CD4-positive, alpha-beta T cell (primary cell): ENCODE results near the gene AQP9. TPM values are rescaled to one million over a fixed set of nuclear protein-coding genes. Genes with fewer than 3 reads are reported as not detected.

Experiments
- ATAC-seq: fragments of 200-7000 bp; cut with Tn5 transposase; one replicate; pipeline ENCODE4 v1.10.0; 2022; ENCODE audit warnings: mild to moderate bottlenecking; ENCODE audit not compliant: poor library complexity
- CTCF ChIA-PET: fragments of 350-600 bp; sonication (Branson Sonifier 250); formaldehyde crosslinking; loops from one replicate; lab custom pipeline; 2021; ENCODE audit warnings: antibody characterized with exemption, inconsistent platforms; lab: Charles Lee
- POLR2A ChIA-PET: fragments of 350-600 bp; sonication (Branson Sonifier 250); formaldehyde crosslinking; loops from one replicate; lab custom pipeline; 2021; ENCODE audit warnings: antibody characterized with exemption, inconsistent platforms; lab: Charles Lee
- DNase-seq, 14 experiments: peaks; one replicate each; pipeline ENCODE4 v3.0.0-alpha.2; 2013 to 2020; ENCODE audit warnings: mixed read lengths in 2 of 14
- H3K27ac ChIP-seq, 2 donors: one replicate each; pipeline versions ENCODE4 v1.5.1 to v1.7.0; 2013; ENCODE audit warnings: low read length in 2 of 2, low read depth in 1 of 2, mild to moderate bottlenecking in 1 of 2
- H3K27me3 ChIP-seq, 2 experiments: 1 replicate in 1 of 2; 2 replicates in 1 of 2; pipeline versions ENCODE4 v1.6.1 to v1.7.0; 2013; ENCODE audit warnings: low read length in 2 of 2, control low read depth in 1 of 2, mild to moderate bottlenecking in 1 of 2, moderate library complexity in 1 of 2; ENCODE audit not compliant: insufficient read depth in 2 of 2, control insufficient read depth in 1 of 2
- H3K36me3 ChIP-seq: one replicate; pipeline ENCODE4 v1.6.1; 2013; ENCODE audit warnings: low read length, control low read depth; ENCODE audit not compliant: insufficient read depth
- H3K4me1 ChIP-seq: one replicate; pipeline ENCODE4 v1.6.1; 2013; ENCODE audit warnings: low read length, control low read depth; ENCODE audit not compliant: insufficient read depth
- H3K4me3 ChIP-seq: one replicate; pipeline ENCODE4 v1.5.1; 2013; ENCODE audit warnings: mild to moderate bottlenecking, low read length, moderate library complexity
- H3K9me3 ChIP-seq, 2 experiments: 1 replicate in 1 of 2; 2 replicates in 1 of 2; pipeline versions ENCODE4 v1.6.1 to v1.7.0; 2013; ENCODE audit warnings: low read length in 2 of 2, mild to moderate bottlenecking in 2 of 2, control low read depth in 1 of 2, moderate library complexity in 1 of 2; ENCODE audit not compliant: control insufficient read depth in 1 of 2, insufficient read depth in 1 of 2
- H3K27ac Mint-ChIP-seq: one replicate; pipeline ENCODE4 v1.8.0; 2020; ENCODE audit warnings: mixed read lengths
- H3K27me3 Mint-ChIP-seq: one replicate; pipeline ENCODE4 v1.8.0; 2021; ENCODE audit warnings: mixed read lengths
- H3K36me3 Mint-ChIP-seq: one replicate; pipeline ENCODE4 v1.8.0; 2021; ENCODE audit warnings: low read depth, mixed read lengths
- H3K4me1 Mint-ChIP-seq: one replicate; pipeline ENCODE4 v1.8.0; 2021; ENCODE audit warnings: low read depth, mixed read lengths
- H3K4me3 Mint-ChIP-seq: one replicate; pipeline ENCODE4 v1.8.0; 2020; ENCODE audit warnings: mild to moderate bottlenecking, mixed read lengths
- H3K9me3 Mint-ChIP-seq: one replicate; pipeline ENCODE4 v1.8.0; 2020; ENCODE audit warnings: mixed read lengths
- intact Hi-C, 2 experiments: fragments of 100-400 bp; cut with DNase I in 1 of 2; cut with micrococcal nuclease in 1 of 2; formaldehyde crosslinking; loops; one replicate each; pipeline versions ENCODE4 v1.15.1 to v1.9.0; 2023 to 2025; cut with DNase I, micrococcal nuclease
- total RNA-seq, 174 experiments: library from RNA in 2 of 174; stranded (reverse) in 2 of 174; gene quantifications; one replicate each; pipeline ENCODE4 v1.2.3 and lab custom pipeline; 2021 to 2026
- TF ChIP-seq, protein P1 (sequence below): fragments of 200-600 bp; IDR thresholded peaks from one replicate; pipeline ENCODE4 v1.8.0; 2022; ENCODE audit warnings: antibody characterized with exemption, mild to moderate bottlenecking

Gene AQP9
- total RNA-seq, 2 experiments from 2014 or later, result 0.31 to 0.55 TPM

DNA sequence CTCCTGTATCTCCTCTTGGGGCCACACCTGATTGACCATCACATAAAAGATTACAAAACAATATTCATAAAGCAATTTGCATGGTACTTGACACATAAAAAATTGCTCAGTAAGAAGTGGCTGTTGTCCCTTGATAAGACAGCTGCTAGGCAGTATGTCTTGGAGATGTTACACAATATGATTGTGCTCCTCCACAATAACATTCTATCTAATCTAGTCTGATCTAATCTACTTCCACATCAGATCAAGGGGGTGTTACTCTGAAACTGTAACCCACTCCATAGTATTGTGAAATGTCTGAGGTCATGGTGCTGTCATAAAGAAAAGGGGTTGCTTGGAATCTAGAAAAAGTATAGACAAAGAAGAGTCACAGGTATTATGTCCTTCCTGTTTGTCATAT, 23.4 kb upstream of the AQP9 start:
- Histone ChIP-seq H3K4me1 (no peaks in the 10 kb centered on the region), H3K36me3 (no peaks in the 10 kb centered on the region), H3K27ac (no peak overlapping the region), H3K4me3 (no peak overlapping the region), H3K9me3 (no peaks in the 10 kb centered on the region), H3K27me3 (peaks cover 6 to 7% of the 10 kb centered on the region in 2 experiments)
- no peaks in the 10 kb centered on the region for H3K4me1 Mint-ChIP-seq
- H3K27ac Mint-ChIP-seq, result no peak overlapping the region
- no peaks in the 10 kb centered on the region for H3K36me3 Mint-ChIP-seq
- intact Hi-C loops, result no loop called here
- H3K9me3 Mint-ChIP-seq, result no peaks in the 10 kb centered on the region
- peaks cover 28% of the 10 kb centered on the region for H3K27me3 Mint-ChIP-seq
- no peak overlapping the region for H3K4me3 Mint-ChIP-seq
- ATAC-seq (no peak), DNase-seq (no peak)
- POLR2A ChIA-PET, result no interaction called here
- TF ChIP-seq, protein P1, sequence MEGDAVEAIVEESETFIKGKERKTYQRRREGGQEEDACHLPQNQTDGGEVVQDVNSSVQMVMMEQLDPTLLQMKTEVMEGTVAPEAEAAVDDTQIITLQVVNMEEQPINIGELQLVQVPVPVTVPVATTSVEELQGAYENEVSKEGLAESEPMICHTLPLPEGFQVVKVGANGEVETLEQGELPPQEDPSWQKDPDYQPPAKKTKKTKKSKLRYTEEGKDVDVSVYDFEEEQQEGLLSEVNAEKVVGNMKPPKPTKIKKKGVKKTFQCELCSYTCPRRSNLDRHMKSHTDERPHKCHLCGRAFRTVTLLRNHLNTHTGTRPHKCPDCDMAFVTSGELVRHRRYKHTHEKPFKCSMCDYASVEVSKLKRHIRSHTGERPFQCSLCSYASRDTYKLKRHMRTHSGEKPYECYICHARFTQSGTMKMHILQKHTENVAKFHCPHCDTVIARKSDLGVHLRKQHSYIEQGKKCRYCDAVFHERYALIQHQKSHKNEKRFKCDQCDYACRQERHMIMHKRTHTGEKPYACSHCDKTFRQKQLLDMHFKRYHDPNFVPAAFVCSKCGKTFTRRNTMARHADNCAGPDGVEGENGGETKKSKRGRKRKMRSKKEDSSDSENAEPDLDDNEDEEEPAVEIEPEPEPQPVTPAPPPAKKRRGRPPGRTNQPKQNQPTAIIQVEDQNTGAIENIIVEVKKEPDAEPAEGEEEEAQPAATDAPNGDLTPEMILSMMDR, result no peak
- CTCF ChIA-PET, result no interaction called here

DNA sequence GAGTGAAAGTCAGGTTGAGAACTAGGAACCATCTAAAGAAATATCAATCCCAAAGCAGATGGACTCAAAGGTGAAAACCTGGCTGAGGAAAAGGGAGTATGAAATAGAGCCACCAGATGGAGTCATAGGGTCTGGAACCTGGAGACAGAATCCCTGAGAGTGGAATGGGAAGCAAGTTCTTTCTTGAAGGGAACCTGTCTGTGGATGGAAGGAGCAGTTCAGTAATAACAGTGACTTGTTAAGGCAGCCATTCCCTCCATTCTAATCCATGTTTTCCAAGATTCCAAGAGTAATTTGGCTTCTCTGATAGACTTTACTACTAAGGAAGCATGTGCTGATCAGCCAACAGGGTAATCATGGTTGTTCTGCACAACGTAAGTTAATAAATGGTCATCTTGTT, 22.5 kb upstream of the AQP9 start:
- Mint-ChIP-seq H3K27me3 (peaks cover 30% of the 10 kb centered on the region), H3K27ac (no peak overlapping the region), H3K4me3 (no peak overlapping the region), H3K9me3 (no peaks in the 10 kb centered on the region), H3K36me3 (no peaks in the 10 kb centered on the region), H3K4me1 (no peaks in the 10 kb centered on the region)
- Histone ChIP-seq H3K27ac (no peak overlapping the region), H3K9me3 (no peaks in the 10 kb centered on the region), H3K4me3 (no peak overlapping the region), H3K36me3 (no peaks in the 10 kb centered on the region), H3K27me3 (peaks cover 6 to 7% of the 10 kb centered on the region in 2 experiments), H3K4me1 (no peaks in the 10 kb centered on the region)
- TF ChIP-seq, protein P1, result no peak
- ATAC-seq (no peak), DNase-seq (peak in 1 of 14 experiments; percentile 6)
- intact Hi-C loops, result no loop called here
- ChIA-PET CTCF (no interaction called here), POLR2A (no interaction called here)

DNA sequence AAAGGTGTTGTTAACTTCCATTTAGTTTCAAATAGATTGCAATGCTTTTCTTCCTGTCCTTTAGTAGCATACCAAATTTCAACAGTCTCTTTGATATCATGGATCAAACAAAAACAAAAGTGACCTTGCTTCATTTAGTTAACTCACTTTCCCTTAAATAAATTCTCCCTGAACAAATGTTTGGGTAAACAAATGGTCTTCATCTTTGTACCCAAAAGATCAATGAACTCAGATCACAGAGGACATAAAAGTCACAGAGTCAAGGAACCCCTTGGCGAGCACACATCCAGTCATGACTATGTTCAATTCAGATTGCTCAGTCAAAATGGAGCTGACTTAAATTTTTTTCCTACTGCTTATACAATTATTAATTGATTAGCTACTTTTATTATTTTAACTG, 20.6 kb upstream of the AQP9 start:
- H3K36me3 ChIP-seq, result no peaks in the 10 kb centered on the region
- no peak overlapping the region for H3K4me3 ChIP-seq
- no peaks in the 10 kb centered on the region for H3K4me1 ChIP-seq
- H3K27me3 ChIP-seq, result peaks cover 2 to 9% of the 10 kb centered on the region in 2 experiments
- Mint-ChIP-seq H3K4me1 (no peaks in the 10 kb centered on the region), H3K4me3 (no peak overlapping the region), H3K27ac (no peak overlapping the region), H3K36me3 (no peaks in the 10 kb centered on the region), H3K9me3 (no peaks in the 10 kb centered on the region), H3K27me3 (peaks cover 25% of the 10 kb centered on the region)
- TF ChIP-seq, protein P1, result no peak
- intact Hi-C loops, result no loop called here
- H3K9me3 ChIP-seq, result no peaks in the 10 kb centered on the region
- ATAC-seq (no peak), DNase-seq (no peak)
- H3K27ac ChIP-seq, result no peak overlapping the region
- POLR2A ChIA-PET, result no interaction called here
- CTCF ChIA-PET, result no interaction called here
